Measurements from ENCODE around the gene TMEM14A.

TMEM14A gene

DNA sequence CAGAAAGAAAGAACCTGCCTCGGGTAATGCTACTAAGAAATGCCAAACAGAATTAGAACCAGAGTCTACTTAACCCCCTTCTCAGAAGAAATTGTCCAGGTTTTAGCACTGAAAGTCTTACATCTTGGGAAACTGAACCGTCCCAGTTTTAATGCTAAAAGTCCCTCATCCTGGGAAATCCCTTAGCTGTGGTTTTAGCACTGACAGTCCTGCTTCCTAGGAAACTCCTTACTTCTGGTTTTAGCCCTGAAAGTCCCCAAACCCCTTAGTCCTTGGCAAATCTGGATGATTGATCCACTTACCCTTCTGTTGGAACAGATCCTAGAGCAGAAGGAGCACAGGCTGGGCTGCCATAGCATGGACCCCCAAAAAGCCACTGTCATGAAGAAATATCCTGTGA, 4.8 kb upstream of the TMEM14A start:
- TF ChIP-seq REST (IDR thresholded peaks at IDR 0.05; ENCODE audit: insufficient replicate concordance, low read depth) (no peak), POLR2AphosphoS5 (IDR thresholded peaks at IDR 0.05; ENCODE audit: low read depth) (no peak), GABPA (IDR thresholded peaks at IDR 0.05; ENCODE audit: low read depth) (no peak), SPI1 (IDR thresholded peaks at IDR 0.05; ENCODE audit: borderline replicate concordance, low read depth) (no peak)
- no peak for DNase-seq (ENCODE audit: low read depth in 1 of 2, low spot score in 1 of 2)
- no peak overlapping the region for H3K27ac ChIP-seq (replicated peaks)
- no peak overlapping the region for H3K4me3 ChIP-seq (replicated peaks; ENCODE audit: insufficient read depth, low read length)
- peaks cover 5% of the 10 kb centered on the region for H3K27me3 ChIP-seq (ENCODE audit: insufficient read depth, poor library complexity, severe bottlenecking)

GRCh38 chr6:52666523-52666922, 4.4 kb upstream of the TMEM14A start:
- no peak overlapping the region for H3K27ac ChIP-seq (replicated peaks)

DNA sequence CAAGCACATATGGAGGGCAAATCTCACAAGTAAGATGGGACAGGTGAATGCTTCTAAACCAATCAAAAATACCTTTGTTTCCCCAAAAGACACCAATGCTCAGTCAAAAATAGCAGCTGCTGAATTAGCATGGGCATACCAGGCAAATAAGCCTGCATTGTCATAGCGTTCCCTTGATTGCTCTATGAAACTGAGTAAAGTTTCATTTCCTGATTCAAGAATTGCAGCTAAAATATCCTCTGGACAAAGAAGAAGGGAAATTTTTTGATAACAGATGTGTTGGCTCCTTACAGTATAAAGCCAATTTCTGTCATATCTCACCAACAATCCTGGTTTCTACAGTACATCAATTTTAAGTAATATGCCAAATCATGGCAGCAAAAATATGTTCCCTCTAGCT, 3.3 kb upstream of the TMEM14A start:
- Histone ChIP-seq H3K4me3 (replicated peaks; ENCODE audit: insufficient read depth, low read length) (no peak overlapping the region), H3K27ac (replicated peaks) (no peak overlapping the region), H3K27me3 (ENCODE audit: insufficient read depth, poor library complexity, severe bottlenecking) (peaks cover 5% of the 10 kb centered on the region)
- TF ChIP-seq REST (IDR thresholded peaks at IDR 0.05; ENCODE audit: insufficient replicate concordance, low read depth) (no peak), POLR2AphosphoS5 (IDR thresholded peaks at IDR 0.05; ENCODE audit: low read depth) (no peak), GABPA (IDR thresholded peaks at IDR 0.05; ENCODE audit: low read depth) (no peak), SPI1 (IDR thresholded peaks at IDR 0.05; ENCODE audit: borderline replicate concordance, low read depth) (no peak)
- TF ChIP-seq, protein P1, sequence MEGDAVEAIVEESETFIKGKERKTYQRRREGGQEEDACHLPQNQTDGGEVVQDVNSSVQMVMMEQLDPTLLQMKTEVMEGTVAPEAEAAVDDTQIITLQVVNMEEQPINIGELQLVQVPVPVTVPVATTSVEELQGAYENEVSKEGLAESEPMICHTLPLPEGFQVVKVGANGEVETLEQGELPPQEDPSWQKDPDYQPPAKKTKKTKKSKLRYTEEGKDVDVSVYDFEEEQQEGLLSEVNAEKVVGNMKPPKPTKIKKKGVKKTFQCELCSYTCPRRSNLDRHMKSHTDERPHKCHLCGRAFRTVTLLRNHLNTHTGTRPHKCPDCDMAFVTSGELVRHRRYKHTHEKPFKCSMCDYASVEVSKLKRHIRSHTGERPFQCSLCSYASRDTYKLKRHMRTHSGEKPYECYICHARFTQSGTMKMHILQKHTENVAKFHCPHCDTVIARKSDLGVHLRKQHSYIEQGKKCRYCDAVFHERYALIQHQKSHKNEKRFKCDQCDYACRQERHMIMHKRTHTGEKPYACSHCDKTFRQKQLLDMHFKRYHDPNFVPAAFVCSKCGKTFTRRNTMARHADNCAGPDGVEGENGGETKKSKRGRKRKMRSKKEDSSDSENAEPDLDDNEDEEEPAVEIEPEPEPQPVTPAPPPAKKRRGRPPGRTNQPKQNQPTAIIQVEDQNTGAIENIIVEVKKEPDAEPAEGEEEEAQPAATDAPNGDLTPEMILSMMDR (IDR thresholded peaks at IDR 0.05; ENCODE audit: insufficient read depth, low read length): no peak
- DNase-seq (ENCODE audit: low read depth in 1 of 2, low spot score in 1 of 2): no peak

More at GRCh38 chr6:52666523-52666922, 4.4 kb upstream of the TMEM14A start:
- Histone ChIP-seq H3K4me3 (replicated peaks; ENCODE audit: insufficient read depth, low read length) (no peak overlapping the region), H3K27me3 (ENCODE audit: insufficient read depth, poor library complexity, severe bottlenecking) (peaks cover 5% of the 10 kb centered on the region)
- TF ChIP-seq REST (IDR thresholded peaks at IDR 0.05; ENCODE audit: insufficient replicate concordance, low read depth) (no peak), POLR2AphosphoS5 (IDR thresholded peaks at IDR 0.05; ENCODE audit: low read depth) (no peak), GABPA (IDR thresholded peaks at IDR 0.05; ENCODE audit: low read depth) (no peak), SPI1 (IDR thresholded peaks at IDR 0.05; ENCODE audit: borderline replicate concordance, low read depth) (no peak)
- TF ChIP-seq, protein P1 (IDR thresholded peaks at IDR 0.05; ENCODE audit: insufficient read depth, low read length): no peak
- DNase-seq (ENCODE audit: low read depth in 1 of 2, low spot score in 1 of 2): no peak

Measured in HL-60 (cell line).